ENCODE data around the gene PLTP. TPM values are rescaled to one million over a fixed set of nuclear protein-coding genes. Genes with fewer than 3 reads are reported as not detected.
A peak's percentile ranks its signal among the peaks of the same experiment; 100 is the strongest.

The PLTP gene
- total and polyA plus RNA-seq, 12 donors: 126 to 1,158 (median 401) TPM

DNA sequence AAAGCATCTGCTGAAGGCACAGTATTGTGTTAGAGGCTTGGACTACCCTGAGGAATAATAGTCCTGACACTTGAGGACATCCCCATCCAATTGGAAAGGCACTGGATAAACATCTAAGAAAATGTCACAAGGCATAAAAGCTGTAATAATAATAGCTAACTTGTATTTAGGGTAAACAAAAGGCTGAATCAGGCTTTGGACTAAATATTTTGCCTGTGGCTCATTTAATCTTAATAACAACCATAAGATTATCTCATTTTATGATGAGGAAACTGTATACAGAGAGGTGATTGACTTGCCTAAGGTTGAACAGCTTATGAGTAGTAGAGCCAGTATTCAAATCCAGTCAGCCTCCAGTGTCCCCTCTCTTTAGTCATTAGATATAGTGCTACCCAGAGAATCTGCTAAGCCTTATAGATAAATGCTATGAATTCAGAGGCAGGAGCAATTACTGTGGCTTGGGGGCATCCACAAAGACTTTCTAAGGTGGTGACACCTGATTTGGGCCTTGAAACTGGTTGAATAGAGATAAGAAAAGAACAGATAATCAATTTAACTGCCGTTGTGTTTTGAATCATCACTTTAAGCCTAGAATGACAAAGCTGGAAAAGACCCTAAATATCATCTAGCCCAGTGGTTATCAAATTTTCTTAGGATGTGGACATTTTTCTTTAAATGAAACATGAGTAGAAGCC lies 38.4 kb downstream of the PLTP start:
- peaks cover 7 to 9% of the 10 kb centered on the region in 2 donors for H3K4me1 ChIP-seq (replicated peaks in 1 of 2)
- intact Hi-C loops (cut with DNase I): no loop called here
- 19 to 38% (median 32%) methylated on average over 1 of the region's 1 CpG for WGBS, 4 donors
- no peaks in the 10 kb centered on the region for H3K9me3 ChIP-seq (replicated peaks in 1 of 3)
- TF ChIP-seq, protein P1, sequence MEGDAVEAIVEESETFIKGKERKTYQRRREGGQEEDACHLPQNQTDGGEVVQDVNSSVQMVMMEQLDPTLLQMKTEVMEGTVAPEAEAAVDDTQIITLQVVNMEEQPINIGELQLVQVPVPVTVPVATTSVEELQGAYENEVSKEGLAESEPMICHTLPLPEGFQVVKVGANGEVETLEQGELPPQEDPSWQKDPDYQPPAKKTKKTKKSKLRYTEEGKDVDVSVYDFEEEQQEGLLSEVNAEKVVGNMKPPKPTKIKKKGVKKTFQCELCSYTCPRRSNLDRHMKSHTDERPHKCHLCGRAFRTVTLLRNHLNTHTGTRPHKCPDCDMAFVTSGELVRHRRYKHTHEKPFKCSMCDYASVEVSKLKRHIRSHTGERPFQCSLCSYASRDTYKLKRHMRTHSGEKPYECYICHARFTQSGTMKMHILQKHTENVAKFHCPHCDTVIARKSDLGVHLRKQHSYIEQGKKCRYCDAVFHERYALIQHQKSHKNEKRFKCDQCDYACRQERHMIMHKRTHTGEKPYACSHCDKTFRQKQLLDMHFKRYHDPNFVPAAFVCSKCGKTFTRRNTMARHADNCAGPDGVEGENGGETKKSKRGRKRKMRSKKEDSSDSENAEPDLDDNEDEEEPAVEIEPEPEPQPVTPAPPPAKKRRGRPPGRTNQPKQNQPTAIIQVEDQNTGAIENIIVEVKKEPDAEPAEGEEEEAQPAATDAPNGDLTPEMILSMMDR (IDR thresholded peaks at IDR 0.05): no peak
- TF ChIP-seq POLR2A (IDR thresholded peaks at IDR 0.05): no peak
- H3K27me3 ChIP-seq: no peaks in the 10 kb centered on the region
- no peak overlapping the region for H3K4me3 ChIP-seq
- peaks cover 0 to 12% of the 10 kb centered on the region in 2 donors for H3K36me3 ChIP-seq (replicated peaks in 1 of 2)
- no peak for DNase-seq
- no peak overlapping the region for H3K27ac ChIP-seq

DNA sequence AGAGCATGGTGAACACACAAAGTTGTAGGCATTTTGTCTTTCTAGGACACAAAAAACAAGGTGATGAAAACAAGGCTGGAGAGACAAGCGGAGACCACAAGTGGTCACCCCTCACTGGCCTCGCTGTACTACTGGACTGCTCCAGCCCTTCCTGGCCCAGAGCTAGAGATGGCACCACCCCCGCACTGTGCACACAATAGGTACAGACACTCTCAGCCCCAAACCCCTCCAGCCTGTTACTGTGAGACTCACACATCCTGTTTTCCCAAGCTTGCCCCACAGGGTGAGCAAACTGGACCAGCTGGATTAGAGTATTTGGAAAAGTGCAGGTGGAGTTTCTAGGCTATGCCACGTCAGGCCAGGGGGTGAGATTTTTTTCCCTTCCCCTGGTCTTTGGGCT lies 39.3 kb downstream of the PLTP start:
- H3K36me3 ChIP-seq (replicated peaks in 1 of 2): peaks cover 0 to 7% of the 10 kb centered on the region in 2 donors
- 95 to 98% (median 97%) methylated on average over 4 of the region's 4 CpGs for WGBS, 4 donors
- H3K9me3 ChIP-seq (replicated peaks in 1 of 3): no peaks in the 10 kb centered on the region
- no peak overlapping the region for H3K27ac ChIP-seq
- H3K4me3 ChIP-seq: no peak overlapping the region
- TF ChIP-seq POLR2A (IDR thresholded peaks at IDR 0.05): no peak
- TF ChIP-seq, protein P1 (IDR thresholded peaks at IDR 0.05): no peak
- peak in 1 of 7 donors; percentile 14 for DNase-seq
- peaks cover 10 to 13% of the 10 kb centered on the region in 2 donors for H3K4me1 ChIP-seq (replicated peaks in 1 of 2)
- H3K27me3 ChIP-seq: no peaks in the 10 kb centered on the region
- intact Hi-C loops (cut with DNase I): no loop called here

DNA sequence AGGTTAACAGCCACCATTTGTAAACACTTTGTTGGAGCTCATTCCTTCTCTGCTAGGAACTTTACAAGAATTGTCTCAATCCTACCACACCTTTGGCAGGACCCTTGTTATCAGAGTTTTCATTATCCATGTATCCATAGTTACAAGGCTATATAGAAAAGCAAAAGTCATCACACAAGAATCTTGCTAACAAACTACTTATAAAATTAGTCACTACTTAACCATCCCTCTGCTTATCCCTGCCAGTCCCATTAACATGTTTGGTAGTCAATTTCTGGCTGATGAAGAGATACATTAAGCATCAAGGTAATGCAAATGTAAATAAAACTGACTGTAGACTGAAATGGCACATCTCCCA lies 44.2 kb downstream of the PLTP start:
- intact Hi-C loops (cut with DNase I): no loop called here
- H3K4me3 ChIP-seq: no peak overlapping the region
- peaks cover 12 to 15% of the 10 kb centered on the region in 2 donors for H3K4me1 ChIP-seq (replicated peaks in 1 of 2)
- no peaks in the 10 kb centered on the region for H3K36me3 ChIP-seq (replicated peaks in 1 of 2)
- peak overlapping the region; percentile 26 to 75 (median 63) for H3K27ac ChIP-seq
- no peak for DNase-seq
- H3K27me3 ChIP-seq: no peaks in the 10 kb centered on the region
- no peaks in the 10 kb centered on the region for H3K9me3 ChIP-seq (replicated peaks in 1 of 3)
- TF ChIP-seq, protein P1 (IDR thresholded peaks at IDR 0.05): no peak
- no peak for TF ChIP-seq POLR2A (IDR thresholded peaks at IDR 0.05)

DNA sequence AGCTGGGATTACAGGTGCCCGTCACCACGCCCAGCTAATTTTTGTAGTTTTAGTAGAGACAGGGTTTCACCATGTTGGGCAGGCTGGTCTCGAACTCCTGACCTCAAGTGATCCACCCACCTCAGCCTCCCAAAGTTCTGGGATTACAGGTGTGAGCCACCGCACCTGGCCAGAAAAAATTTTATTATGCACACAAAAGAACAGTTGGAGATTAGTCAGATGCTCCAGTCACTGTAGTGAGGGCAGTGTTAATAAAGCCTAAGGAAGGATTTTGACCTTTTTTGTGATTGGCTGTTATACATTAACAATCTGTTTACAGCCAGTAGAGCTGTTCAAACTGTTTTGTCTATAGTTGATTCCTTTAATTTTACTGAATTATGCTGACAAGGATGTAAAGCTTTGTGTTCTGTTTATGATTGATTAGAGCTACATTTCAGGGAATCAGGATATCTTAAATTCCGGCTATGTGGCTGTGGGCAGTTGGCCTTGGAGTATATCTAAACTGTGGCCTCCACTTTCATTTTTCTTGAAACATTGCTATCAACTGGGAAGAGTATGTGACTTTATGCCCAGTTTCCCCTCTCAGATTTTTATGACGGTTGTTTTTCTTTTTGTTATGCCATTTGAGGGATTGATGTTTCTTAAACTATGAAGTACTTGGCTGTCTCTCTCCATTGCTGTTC lies 44.7 kb downstream of the PLTP start:
- 66 to 74% (median 70%) methylated on average over 6 of the region's 6 CpGs for WGBS, 4 donors
- peak overlapping the region; percentile 26 to 75 (median 63) for H3K27ac ChIP-seq
- no peaks in the 10 kb centered on the region for H3K36me3 ChIP-seq (replicated peaks in 1 of 2)
- no peak overlapping the region for H3K4me3 ChIP-seq
- intact Hi-C loops (cut with DNase I): no loop called here
- H3K9me3 ChIP-seq (replicated peaks in 1 of 3): no peaks in the 10 kb centered on the region
- peaks cover 12 to 15% of the 10 kb centered on the region in 2 donors for H3K4me1 ChIP-seq (replicated peaks in 1 of 2)
- no peak for TF ChIP-seq POLR2A (IDR thresholded peaks at IDR 0.05)
- TF ChIP-seq, protein P1 (IDR thresholded peaks at IDR 0.05): no peak
- no peaks in the 10 kb centered on the region for H3K27me3 ChIP-seq
- peak in 1 of 7 donors; percentile 23 for DNase-seq
